CMK (cell line): ENCODE measurements around the gene NXPE3.
"Not testable (repeated sequence)": the region's sequence is repeated elsewhere in the genome, so short reads cannot be mapped to it uniquely, and the experiment has no call there.

Source experiments
- DNase-seq: peaks from one replicate; pipeline ENCODE4 v3.0.0-alpha.2; 2010; ENCODE audit warnings: low read depth

Gene NXPE3

GRCh38 chr3:101852983-101853840, 74.2 kb downstream of the NXPE3 start:
- no peak for DNase-seq

GRCh38 chr3:101853982-101854381, 75.0 kb downstream of the NXPE3 start:
- no peak for DNase-seq

GRCh38 chr3:101854608-101855304, 75.7 kb downstream of the NXPE3 start:
- DNase-seq: no peak

- no peak for DNase-seq
Observed at GRCh38 chr3:101857301-101857741, 78.3 kb downstream of the NXPE3 start.

GRCh38 chr3:101858464-101859030, 79.5 kb downstream of the NXPE3 start:
- no peak for DNase-seq

GRCh38 chr3:101859882-101860448, 81.0 kb downstream of the NXPE3 start:
- DNase-seq: no peak

GRCh38 chr3:101861212-101861788, 82.3 kb downstream of the NXPE3 start:
- no peak for DNase-seq

GRCh38 chr3:101861789-101862415, 82.9 kb downstream of the NXPE3 start:
- no peak for DNase-seq

- no peak for DNase-seq
Observed at GRCh38 chr3:101862416-101863165, 83.6 kb downstream of the NXPE3 start.

- DNase-seq: not testable (repeated sequence)
Observed at GRCh38 chr3:101864926-101865325, 85.9 kb downstream of the NXPE3 start.

GRCh38 chr3:101865751-101866509, 86.9 kb downstream of the NXPE3 start:
- DNase-seq: no peak

- no peak for DNase-seq
Observed at GRCh38 chr3:101867511-101867910, 88.5 kb downstream of the NXPE3 start.

- no peak for DNase-seq
Observed at GRCh38 chr3:101867996-101868395, 89.0 kb downstream of the NXPE3 start.

- no peak for DNase-seq
Observed at GRCh38 chr3:101868534-101869464, 89.8 kb downstream of the NXPE3 start.

- DNase-seq: no peak
Observed at GRCh38 chr3:101870138-101870537, 91.1 kb downstream of the NXPE3 start.

- DNase-seq: no peak
Observed at GRCh38 chr3:101873619-101874018, 94.6 kb downstream of the NXPE3 start.

GRCh38 chr3:101876142-101876541, 97.1 kb downstream of the NXPE3 start:
- DNase-seq: no peak
